GM12801 (cell line): ENCODE data around the gene CTSA.

Experiments used
- TF ChIP-seq, protein P1 (sequence below): IDR thresholded peaks from one replicate; pipeline ENCODE4 v1.5.1; 2011; ENCODE audit warnings: control low read depth; ENCODE audit not compliant: insufficient read length; ENCODE audit errors: extremely low read depth

CTSA gene

DNA sequence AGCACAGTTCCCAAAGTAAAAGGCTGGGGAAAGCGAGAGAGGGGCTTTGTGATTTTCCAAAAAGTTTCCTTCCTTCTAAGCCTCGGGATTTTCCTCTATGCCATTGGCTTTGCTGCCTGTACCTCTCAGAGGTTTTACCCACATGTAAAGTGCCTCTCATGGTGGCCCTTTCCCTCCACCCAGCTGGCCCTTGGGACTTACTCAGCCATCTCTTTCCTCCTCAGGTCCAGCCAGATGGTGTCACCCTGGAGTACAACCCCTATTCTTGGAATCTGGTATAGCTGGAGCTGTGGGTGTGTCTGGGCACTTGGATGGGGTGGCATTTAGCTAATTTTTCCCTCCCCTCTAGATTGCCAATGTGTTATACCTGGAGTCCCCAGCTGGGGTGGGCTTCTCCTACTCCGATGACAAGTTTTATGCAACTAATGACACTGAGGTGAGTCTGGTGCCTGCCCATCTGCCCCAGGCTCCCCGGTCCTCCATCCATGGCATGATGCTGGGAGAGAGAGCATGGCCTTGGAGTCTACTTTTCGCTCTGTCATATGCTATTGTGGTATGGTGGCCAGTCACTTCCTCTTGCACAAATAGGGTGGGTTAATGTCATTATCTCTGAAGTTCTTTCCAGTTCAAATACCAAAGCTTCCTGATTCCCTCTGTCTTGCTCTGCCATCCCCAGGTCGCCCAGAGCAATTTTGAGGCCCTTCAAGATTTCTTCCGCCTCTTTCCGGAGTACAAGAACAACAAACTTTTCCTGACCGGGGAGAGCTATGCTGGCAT lies 1.1 kb downstream of the CTSA start:
- TF ChIP-seq, protein P1, sequence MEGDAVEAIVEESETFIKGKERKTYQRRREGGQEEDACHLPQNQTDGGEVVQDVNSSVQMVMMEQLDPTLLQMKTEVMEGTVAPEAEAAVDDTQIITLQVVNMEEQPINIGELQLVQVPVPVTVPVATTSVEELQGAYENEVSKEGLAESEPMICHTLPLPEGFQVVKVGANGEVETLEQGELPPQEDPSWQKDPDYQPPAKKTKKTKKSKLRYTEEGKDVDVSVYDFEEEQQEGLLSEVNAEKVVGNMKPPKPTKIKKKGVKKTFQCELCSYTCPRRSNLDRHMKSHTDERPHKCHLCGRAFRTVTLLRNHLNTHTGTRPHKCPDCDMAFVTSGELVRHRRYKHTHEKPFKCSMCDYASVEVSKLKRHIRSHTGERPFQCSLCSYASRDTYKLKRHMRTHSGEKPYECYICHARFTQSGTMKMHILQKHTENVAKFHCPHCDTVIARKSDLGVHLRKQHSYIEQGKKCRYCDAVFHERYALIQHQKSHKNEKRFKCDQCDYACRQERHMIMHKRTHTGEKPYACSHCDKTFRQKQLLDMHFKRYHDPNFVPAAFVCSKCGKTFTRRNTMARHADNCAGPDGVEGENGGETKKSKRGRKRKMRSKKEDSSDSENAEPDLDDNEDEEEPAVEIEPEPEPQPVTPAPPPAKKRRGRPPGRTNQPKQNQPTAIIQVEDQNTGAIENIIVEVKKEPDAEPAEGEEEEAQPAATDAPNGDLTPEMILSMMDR = no peak

DNA sequence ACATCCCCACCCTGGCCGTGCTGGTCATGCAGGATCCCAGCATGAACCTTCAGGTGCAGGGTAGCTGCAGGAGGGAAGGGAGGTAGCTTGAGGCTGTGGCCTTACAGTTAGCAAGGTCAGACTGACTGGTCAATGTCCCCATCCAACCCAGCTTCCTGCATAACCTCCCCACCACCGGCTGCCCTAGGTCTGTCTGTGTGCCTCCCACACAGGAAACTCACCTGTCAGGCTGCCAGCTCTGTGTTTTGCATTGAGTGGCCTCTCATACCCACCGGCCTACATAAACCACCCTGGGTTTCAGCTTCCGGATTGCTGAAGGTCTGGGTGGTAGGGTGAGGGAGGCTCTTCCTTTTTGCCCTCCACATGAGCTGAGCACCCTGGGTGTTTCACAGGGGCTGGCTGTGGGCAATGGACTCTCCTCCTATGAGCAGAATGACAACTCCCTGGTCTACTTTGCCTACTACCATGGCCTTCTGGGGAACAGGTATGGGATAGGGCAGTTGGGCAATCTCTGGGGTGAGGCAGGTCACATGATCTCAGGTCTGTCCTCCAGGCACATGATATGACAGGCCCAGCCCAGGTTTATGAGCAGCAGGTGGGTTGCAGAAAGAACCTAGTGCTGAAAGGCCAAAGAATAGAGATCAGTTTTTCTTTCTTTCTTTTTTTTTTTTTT lies 1.8 kb downstream of the CTSA start:
- TF ChIP-seq, protein P1 = no peak

DNA sequence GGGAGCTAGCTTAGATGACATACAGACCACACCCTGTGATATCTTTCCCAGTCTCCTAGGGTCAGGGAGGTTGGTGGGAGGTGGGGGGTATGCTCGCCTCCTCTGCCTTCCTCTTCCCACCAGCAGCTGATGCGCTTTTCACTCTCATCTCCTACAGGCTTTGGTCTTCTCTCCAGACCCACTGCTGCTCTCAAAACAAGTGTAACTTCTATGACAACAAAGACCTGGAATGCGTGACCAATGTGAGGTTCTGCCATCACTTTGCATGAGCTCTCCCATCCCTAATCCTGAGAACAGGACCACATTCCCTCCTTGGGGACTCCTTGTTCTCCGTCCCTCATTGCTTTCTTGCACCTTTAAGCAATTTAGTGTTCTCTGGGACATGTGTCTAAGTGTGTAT lies 2.7 kb downstream of the CTSA start:
- TF ChIP-seq, protein P1 = no peak

DNA sequence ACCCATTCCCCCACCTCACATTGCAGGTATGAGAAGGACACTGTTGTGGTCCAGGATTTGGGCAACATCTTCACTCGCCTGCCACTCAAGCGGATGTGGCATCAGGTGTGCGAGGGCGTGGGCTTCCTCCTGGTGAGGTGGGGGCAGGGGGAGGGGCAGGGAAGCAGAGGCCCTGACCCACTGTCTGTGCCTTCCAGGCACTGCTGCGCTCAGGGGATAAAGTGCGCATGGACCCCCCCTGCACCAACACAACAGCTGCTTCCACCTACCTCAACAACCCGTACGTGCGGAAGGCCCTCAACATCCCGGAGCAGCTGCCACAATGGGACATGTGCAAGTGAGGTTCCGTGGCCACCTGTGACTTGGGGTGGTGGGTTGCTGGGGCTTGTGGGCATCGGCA lies 3.7 kb downstream of the CTSA start:
- TF ChIP-seq, protein P1 = no peak

DNA sequence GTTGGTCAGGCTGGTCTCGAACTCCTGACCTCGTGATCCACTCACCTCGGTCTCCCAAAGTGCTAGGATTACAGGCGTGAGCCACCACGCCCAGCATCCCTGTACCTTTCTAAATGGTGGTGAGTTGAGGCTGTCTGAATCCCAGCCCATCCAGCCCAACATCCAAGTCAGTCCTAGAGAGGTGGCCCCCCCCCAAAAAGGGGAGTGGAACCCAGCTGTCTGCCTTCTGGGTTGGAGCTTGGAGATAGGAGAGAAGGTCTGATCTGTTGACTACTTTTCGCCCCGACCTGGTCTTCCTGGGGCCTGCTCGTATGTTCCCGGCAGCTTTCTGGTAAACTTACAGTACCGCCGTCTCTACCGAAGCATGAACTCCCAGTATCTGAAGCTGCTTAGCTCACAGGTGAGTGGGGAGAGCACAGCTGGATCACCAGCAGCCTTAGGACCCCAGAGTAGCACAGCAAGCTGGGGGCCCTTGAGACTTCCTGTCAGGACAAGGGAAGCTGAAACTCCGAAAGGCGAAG lies 5.6 kb downstream of the CTSA start:
- TF ChIP-seq, protein P1 = no peak

DNA sequence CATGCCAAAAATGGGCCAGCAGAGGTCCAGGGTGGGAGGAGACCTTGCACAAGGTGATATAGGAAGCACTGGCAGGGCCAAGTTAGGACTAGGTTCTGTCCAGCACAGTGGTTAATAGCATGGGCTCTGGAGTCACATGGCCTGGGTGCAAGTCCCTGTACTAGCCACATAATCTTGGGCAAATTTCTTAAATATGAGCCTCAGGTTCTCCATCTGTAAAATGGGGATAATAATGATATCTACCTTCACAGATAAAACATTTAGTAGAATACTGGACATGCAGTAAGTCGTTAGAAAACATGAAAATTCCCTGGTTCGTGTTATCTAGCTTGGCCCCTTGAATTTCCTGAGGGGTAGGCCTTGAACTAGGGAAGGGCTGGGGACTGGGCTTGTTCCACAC lies 6.2 kb downstream of the CTSA start:
- TF ChIP-seq, protein P1 = no peak

DNA sequence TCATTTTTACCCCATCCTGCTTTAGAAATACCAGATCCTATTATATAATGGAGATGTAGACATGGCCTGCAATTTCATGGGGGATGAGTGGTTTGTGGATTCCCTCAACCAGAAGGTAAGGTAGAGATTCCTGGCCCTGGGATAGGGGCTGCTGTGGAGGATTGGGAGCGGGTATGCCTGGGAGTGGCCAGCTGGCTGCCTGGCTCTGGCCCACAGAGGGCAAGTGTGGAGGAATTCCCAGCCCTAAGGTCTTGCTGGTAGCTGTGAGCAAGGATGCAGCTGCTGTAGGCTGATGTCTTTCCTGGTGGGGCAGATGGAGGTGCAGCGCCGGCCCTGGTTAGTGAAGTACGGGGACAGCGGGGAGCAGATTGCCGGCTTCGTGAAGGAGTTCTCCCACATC lies 6.6 kb downstream of the CTSA start:
- TF ChIP-seq, protein P1 = no peak
